ENCODE measurements around the gene PDS5B. TPM values are rescaled to one million over a fixed set of nuclear protein-coding genes. Genes with fewer than 3 reads are reported as not detected.

Gene PDS5B
- total RNA-seq, 1 experiment from 2014 or later, result 26.5 TPM

- Histone ChIP-seq H3K4me1 (ENCODE audit: control insufficient read depth in 1 of 2, insufficient read depth in 2 of 2, low read length in 2 of 2) (peaks cover 5 to 11% of the 10 kb centered on the region in 2 experiments; a peak in 3 of 4 replicates), H3K27ac (ENCODE audit: low read depth, low read length) (no peak overlapping the region), H4K20me1 (ENCODE audit: insufficient read depth) (peaks cover 12% of the 10 kb centered on the region), H3K27me3 (ENCODE audit: insufficient read depth, low read length) (no peaks in the 10 kb centered on the region), H3K36me3 (ENCODE audit: control insufficient read depth in 1 of 2, insufficient read depth in 2 of 2, low read length in 2 of 2) (no peaks in the 10 kb centered on the region), H3K4me2 (ENCODE audit: low read length) (no peak overlapping the region), H3K9ac (ENCODE audit: low read length) (no peak overlapping the region), H3K9me3 (ENCODE audit: control insufficient read depth in 1 of 2, insufficient read depth in 1 of 2, low read depth in 1 of 2, low read length in 2 of 2) (no peaks in the 10 kb centered on the region), H3K9me2 (ENCODE audit: insufficient read depth) (no peaks in the 10 kb centered on the region), H3K4me3 (replicated peaks in 1 of 2; ENCODE audit: low read depth in 1 of 2, low read length in 2 of 2) (no peak overlapping the region), H2AFZ (ENCODE audit: low read depth, low read length, poor library complexity, severe bottlenecking) (no peak overlapping the region), H3K79me2 (ENCODE audit: insufficient read depth, low read length) (peaks cover 100% of the 10 kb centered on the region)
- ATAC-seq (no peak), DNase-seq (ENCODE audit: low read depth, low spot score) (no peak)
- intact Hi-C loops (cut with micrococcal nuclease), result no loop called here
- ChIA-PET POLR2A (no interaction called here), RAD21 (ENCODE audit: low non-redundant PET in 1 of 2, low total read pairs in 2 of 2, uncharacterized antibody in 2 of 2, unreplicated experiment in 2 of 2) (no interaction called here), CTCF (no interaction called here)
- TF ChIP-seq ZNF274 (IDR thresholded peaks at IDR 0.05; ENCODE audit: low read depth, low read length) (no peak), EZH2phosphoT487 (IDR thresholded peaks at IDR 0.05; ENCODE audit: borderline replicate concordance) (no peak), ZBTB33 (IDR thresholded peaks at IDR 0.05; ENCODE audit: extremely low read depth, insufficient replicate concordance, low read length) (no peak), SP1 (IDR thresholded peaks at IDR 0.05; ENCODE audit: low read depth) (no peak), CEBPB (IDR thresholded peaks at IDR 0.05; ENCODE audit: low read depth) (no peak), POLR2AphosphoS5 (IDR thresholded peaks at IDR 0.05; ENCODE audit: low read depth, low read length) (no peak), JUND (IDR thresholded peaks at IDR 0.05) (no peak), YY1 (IDR thresholded peaks at IDR 0.05; ENCODE audit: extremely low read depth, insufficient replicate concordance, low read depth, low read length) (no peak), ZFX (IDR thresholded peaks at IDR 0.05) (no peak), RAD21 (IDR thresholded peaks at IDR 0.05; ENCODE audit: low read depth) (no peak)
- no TSS peak for BruUV-seq (replicated peaks)
Observed at GRCh38 chr13:32592082-32592481, 5.8 kb downstream of the PDS5B start.

Measured in HCT116 (cell line).